ENCODE data around the gene UQCC5.

UQCC5 gene

DNA sequence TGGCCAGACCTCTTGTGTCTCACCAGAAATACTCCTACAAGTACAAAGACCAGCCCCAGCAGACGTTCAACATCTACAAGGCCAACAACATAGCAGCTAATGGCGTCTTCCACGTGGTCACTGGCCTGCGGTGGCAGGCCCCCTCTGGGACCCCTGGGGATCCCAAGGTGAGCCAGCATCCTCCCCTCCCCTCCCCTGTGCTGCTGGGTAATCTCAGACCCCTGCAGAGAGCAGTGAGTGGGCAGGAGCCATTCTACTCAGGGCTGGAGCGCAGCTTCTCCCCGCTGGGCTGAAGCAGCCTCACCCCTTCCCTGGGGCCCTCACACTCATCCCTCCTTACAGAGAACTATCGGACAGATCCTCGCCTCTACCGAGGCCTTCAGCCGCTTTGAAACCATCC lies 31.4 kb upstream of the UQCC5 start:
- DNase-seq (ENCODE audit: low spot score), result no peak

DNA sequence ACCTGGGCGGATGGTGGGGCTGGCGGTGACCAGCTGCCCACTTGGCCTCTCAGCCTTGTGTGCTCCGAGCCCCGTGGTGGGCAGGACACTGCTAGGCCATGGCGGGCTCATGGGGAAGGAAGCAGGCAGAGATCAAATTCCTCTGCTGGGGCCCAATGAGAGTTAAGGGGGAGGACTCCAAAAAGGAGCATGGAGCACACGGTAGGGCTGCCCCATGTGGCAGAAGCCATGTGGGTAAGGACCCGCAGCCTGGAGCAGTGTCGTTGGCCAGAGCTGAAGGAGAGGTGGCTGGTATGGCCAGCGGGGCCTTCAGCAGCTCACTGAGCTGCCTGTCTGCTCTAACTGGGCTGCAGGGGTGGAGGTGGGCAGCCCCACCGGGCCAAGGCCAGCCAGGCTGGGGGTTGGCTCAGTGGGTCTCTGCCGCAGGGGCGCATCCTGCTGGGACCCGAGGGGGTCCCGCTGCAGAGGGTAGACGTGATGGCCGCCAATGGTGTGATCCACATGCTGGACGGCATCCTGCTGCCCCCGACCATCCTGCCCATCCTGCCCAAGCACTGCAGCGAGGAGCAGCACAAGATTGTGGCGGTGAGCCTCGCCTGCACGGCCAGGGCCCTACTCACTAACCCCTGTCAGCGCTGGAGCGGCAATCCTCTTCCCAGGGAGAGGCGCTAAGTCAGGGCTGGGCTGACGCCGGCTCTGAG lies 30.0 kb upstream of the UQCC5 start:
- no peak for DNase-seq (ENCODE audit: low spot score)

DNA sequence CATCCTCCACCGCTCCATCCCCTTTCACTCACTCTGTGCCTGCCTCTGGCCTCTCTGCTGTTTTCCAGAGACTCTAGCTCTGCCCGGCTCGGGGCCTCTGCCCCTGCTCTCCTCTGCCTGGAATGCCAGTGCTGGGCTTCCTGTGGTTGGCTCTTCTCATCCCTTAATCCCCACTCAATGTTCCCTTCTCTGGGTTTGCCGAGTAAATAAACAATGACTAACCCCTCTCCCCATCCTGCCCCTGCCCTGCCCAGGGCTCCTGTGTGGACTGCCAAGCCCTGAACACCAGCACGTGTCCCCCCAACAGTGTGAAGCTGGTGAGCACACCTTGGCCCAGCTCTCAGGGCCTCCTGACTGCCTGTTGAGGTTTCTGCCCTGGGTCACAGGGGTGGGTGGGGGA lies 29.0 kb upstream of the UQCC5 start:
- DNase-seq (ENCODE audit: low spot score), result no peak

DNA sequence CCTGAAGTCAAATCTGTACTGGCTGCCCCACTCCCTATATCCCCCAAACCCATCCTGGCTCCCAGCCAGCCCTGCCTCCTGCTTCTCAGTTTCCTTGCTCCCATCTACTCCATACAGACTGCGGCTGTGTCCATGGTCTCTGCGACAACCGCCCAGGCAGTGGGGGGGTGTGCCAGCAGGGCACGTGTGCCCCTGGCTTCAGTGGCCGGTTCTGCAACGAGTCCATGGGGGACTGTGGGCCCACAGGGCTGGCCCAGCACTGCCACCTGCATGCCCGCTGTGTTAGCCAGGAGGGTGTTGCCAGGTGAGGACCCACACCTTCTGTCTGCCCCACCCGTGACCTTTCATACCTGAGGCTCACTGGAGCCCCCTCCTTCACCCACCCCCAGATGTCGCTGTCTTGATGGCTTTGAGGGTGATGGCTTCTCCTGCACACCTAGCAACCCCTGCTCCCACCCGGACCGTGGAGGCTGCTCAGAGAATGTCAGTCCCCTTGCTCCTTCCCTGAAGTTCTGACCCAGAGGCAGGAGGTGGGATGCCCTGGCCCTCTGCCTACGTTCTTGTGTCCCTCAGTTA lies 26.6 kb upstream of the UQCC5 start:
- DNase-seq (ENCODE audit: low spot score), result no peak

DNA sequence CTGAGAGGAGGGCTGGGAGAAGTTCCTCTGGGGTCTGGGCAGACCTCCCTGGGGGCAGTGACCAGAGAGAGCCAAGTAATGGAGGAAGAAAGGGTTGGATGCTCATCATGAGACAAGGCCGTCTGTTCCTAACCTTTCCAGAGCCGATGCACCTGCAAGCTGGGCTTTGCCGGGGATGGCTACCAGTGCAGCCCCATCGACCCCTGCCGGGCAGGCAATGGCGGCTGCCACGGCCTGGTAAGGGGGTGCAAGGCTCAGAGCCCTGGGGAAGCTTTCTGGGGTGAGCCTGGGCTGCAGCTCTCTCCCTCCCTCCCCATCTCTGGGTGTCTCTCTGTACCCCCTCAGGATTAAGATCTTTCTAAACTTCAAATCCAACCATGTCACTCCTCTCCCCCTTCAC lies 24.9 kb upstream of the UQCC5 start:
- no peak for DNase-seq (ENCODE audit: low spot score)

DNA sequence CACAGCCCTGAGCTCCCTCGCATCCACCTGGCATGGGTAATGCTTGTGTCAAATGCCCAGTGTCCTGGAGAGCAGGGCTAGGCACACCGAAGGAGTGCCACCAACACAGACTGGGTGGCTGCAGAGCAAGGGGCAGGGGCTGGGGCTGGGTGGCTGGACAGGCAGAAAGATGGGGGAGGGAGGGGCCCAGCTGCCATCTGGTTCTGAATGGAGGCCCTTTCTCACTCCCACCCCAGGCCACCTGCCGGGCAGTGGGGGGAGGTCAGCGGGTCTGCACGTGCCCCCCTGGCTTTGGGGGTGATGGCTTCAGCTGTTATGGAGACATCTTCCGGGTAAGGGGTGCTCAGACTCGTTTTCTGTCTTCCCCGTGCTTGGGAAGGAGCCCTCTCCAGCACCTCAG lies 24.3 kb upstream of the UQCC5 start:
- DNase-seq (ENCODE audit: low spot score), result no peak

DNA sequence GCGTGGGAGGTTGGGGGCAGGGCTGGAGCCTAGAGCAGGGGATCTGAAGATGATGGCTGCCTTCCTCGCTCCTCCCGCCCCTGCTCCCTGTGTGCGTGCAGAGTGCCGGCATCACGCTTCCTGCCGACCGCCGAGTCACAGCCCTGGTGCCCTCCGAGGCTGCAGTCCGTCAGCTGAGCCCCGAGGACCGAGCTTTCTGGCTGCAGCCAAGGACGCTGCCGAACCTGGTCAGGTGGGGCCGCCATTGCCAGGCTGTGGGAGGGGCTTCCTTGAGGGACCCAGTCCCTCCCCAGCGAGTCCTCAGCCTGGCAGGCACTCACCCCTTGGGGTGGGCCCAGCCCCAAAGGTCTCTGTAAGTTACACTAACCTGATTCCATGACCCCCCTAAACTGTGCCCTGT lies 23.7 kb upstream of the UQCC5 start:
- DNase-seq (ENCODE audit: low spot score), result no peak

DNA sequence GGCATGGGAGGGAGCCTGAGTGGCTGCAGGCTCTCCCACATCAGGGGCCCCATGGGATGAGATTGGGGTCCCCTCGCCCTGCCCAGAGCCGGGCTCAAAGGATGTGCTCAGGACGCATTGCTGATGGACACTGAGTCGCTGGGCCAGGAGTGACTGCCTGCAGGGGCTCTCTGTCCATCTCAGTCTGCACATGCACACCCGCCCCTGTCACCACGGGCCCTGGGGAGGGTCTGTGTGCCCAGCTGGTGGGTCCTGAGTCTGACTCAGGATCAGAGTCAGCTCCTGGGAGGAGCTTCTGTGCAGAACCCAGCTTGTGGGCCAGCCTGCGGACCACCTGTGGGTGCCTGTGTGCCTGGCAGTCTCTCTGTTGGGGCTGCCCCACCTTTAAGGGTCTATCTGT lies 23.1 kb upstream of the UQCC5 start:
- DNase-seq (ENCODE audit: low spot score), result no peak

DNA sequence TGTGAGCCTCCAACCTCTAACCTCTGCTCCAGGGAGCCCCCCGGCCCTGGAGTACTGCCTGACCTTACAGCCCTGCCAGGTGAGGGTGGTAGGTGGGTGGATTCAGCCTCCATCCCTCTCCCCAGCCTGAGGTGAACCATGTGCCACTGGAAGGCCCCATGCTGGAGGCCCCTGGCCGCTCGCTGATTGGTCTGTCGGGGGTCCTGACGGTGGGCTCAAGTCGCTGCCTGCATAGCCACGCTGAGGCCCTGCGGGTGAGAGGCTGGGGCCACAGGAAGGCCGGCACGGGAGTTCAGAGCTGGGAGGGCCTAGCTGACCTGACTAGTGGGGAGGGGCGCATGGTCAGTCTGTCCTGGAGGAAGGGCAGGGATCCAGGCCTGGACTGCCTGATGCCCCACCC lies 21.8 kb upstream of the UQCC5 start:
- no peak for DNase-seq (ENCODE audit: low spot score)

DNA sequence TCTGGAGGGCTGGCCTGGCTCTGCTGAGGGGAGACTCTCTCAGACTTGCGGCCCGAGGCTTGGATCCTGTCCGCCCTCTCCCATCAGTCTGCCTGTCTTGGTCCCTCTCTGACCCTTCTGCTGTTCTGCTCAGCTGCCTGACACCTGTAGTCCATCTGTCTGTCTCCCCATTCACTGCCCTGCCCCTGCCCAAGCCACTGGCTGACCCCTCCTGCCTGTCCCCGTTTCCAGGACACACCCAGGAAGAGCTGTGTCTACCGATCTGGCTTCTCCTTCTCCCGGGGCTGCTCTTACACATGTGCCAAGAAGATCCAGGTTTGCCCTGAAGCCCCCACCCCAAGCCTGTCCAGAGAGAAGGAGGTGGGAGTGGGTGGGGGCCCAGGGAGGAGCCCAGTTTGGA lies 21.2 kb upstream of the UQCC5 start:
- no peak for DNase-seq (ENCODE audit: low spot score)

DNA sequence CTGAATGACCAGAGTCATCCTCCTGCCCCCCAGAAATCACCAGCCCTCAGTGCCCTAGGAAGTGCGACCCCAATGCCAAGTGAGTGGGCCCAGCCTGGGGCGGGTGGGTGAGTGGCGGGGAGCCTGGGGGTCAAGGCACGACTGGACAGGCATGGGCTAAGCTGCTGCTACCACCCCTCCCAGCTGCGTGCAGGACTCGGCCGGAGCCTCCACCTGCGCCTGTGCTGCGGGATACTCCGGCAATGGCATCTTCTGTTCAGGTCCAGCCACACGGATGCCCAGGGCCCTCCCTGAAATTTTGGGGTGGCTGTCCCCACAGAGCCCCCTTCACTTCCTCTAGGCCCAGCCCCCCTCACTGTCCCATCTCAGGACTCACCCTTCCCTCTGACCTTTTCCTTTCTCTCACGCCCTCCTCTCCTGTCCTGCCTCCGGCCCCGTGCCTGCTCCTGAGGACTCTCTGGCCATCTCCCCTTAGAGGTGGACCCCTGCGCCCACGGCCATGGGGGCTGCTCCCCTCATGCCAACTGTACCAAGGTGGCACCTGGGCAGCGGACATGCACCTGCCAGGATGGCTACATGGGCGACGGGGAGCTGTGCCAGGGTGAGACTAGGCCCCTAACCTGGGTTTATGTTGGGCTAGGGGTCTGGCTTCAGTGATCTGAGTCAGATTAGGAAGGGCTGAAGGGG lies 19.8 kb upstream of the UQCC5 start:
- no peak for DNase-seq (ENCODE audit: low spot score)

DNA sequence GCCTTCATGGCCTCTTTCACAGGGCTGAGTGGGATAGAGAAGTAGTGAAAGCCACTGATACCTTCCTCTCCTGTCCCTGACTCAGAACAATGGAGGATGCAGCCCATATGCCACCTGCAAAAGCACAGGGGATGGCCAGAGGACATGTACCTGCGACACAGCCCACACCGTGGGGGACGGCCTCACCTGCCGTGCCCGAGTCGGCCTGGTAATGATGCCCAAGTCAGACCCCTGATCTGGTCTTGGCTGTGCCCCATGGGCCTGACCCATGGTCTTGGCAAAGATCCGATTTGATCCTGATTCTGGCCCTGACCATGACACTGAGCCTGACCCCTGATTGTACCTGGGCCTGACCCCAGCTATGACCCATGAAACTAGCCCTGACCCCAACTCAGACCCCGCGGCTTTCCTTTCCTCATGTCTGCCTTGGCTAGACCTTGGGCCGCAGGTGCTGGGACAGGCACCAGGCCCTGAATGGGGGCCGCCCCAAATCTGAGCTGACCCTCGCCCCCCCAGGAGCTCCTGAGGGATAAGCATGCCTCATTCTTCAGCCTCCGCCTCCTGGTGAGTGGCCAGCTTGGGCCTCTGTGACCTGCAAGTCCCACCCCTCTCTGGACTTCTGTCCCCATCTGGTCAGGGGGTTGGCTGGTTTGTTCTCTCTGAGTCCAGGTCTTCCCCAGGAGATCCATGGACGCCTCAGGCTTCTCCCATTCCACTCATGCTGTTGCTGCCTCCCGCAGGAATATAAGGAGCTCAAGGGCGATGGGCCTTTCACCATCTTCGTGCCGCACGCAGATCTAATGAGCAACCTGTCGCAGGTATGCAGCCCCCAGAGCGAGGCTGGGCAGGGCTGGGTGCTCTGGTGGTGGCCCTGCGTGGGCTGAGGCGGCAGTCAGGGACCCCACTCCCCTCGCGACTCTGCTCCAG lies 18.3 kb upstream of the UQCC5 start:
- no peak for DNase-seq (ENCODE audit: low spot score)

DNA sequence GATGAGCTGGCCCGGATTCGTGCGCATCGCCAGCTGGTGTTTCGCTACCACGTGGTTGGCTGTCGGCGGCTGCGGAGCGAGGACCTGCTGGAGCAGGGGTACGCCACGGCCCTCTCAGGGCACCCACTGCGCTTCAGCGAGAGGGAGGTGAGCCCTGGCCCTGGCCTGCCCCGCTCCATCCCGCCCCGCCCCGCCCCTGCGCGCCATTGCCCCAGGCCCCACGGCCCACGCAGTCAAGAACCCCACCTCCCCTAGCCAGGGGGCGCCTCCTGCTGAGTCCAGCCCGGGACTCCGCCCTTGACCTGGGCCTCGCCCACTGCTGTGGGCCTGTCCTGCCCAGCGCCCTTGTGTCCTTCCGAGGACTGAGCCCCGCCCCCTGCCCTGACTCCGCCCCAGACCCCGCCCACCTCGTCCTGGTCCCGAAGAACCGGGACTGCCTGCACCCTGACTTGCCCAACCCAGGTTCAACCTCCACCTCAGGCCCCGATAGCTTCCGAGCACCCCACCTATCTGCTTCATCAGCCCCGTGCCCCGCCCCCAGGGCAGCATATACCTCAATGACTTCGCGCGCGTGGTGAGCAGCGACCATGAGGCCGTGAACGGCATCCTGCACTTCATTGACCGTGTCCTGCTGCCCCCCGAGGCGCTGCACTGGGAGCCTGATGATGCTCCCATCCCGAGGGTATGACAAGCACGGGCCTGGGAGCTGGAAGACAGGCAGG lies 17.5 kb upstream of the UQCC5 start:
- no peak for DNase-seq (ENCODE audit: low spot score)

DNA sequence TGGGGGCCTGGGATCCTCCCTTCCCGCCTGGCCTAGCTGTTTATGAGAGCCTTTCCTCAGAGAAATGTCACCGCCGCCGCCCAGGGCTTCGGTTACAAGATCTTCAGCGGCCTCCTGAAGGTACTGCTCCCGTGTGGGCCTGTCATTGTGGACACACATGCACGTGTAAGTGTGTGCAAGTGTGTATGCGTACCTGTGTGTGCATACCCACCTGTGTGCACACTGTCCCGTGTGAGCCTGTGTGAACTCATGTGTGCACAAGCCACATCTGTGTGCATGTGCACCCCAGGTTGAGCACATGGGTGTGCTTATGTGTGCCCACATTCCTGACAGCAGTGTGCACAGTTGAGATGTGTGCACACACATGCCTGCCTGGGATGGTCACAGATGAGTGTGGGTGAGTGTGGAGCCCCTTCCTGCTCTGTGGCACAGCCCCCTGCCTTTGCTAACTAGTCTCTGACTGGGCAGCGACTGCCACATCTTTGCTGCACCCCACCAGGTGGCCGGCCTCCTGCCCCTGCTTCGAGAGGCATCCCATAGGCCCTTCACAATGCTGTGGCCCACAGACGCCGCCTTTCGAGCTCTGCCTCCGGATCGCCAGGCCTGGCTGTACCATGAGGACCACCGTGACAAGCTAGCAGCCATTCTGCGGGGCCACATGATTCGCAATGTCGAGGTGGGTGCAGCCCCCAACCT lies 16.8 kb upstream of the UQCC5 start:
- DNase-seq (ENCODE audit: low spot score), result no peak

DNA sequence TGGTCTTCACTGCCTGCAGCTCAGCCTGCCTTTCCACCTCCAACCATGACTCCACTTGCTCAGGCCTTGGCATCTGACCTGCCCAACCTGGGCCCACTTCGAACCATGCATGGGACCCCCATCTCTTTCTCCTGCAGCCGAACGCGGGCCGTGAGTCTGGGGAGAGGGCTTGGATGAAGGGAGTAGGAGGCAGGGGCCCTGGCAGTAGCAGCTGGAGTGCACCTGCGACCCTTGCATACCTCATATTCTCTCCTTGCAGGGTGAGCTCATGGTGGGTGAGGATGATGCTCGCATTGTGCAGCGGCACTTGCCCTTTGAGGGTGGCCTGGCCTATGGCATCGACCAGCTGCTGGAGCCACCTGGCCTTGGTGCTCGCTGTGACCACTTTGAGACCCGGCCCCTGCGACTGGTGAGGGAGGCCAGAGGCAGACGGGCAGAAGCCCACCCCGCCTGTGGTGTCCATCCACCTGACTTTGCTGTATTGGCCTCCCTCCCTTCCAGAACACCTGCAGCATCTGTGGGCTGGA lies 16.2 kb upstream of the UQCC5 start:
- no peak for DNase-seq (ENCODE audit: low spot score)

DNA sequence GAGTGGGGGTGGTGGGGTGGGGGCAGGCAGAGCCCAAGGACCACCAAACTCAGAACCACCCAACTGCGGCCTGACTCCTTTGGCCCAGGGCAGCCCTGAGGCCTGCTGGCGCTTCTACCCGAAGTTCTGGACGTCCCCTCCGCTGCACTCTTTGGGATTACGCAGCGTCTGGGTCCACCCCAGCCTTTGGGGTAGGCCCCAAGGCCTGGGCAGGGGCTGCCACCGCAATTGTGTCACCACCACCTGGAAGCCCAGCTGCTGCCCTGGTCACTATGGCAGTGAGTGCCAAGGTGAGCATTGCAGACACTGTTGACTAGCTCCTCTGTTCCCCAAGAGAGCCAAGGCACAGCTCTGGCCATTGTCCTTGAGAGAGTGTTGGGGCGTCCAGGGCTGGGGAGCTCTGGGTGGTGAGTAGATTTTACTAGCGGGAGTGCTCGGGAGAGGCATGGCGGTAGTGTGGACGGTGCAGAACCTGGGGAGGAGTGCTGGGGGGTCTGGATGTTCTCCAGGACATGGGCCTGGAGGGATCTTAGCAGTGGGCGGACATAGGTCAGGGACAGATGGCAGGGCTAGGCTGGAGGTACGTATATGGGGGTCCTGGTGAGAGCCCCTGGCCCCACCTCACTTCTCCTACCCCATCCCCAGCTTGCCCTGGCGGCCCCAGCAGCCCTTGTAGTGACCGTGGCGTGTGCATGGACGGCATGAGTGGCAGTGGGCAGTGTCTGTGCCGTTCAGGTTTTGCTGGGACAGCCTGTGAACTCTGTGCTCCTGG lies 15.5 kb upstream of the UQCC5 start:
- DNase-seq (ENCODE audit: low spot score), result no peak

DNA sequence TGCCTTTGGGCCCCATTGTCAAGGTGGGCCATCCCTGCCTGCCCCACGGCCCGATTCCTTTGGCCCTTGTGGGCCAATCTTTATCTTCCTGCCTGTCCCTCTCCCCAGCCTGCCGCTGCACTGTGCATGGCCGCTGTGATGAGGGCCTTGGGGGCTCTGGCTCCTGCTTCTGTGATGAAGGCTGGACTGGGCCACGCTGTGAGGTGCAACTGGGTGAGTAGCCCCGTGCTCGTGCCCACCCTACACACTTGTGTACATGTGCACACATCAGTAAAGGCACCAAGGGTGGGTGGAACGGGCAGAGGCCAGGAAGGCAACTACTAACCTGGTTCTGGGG lies 14.9 kb upstream of the UQCC5 start:
- DNase-seq (ENCODE audit: low spot score), result no peak

DNA sequence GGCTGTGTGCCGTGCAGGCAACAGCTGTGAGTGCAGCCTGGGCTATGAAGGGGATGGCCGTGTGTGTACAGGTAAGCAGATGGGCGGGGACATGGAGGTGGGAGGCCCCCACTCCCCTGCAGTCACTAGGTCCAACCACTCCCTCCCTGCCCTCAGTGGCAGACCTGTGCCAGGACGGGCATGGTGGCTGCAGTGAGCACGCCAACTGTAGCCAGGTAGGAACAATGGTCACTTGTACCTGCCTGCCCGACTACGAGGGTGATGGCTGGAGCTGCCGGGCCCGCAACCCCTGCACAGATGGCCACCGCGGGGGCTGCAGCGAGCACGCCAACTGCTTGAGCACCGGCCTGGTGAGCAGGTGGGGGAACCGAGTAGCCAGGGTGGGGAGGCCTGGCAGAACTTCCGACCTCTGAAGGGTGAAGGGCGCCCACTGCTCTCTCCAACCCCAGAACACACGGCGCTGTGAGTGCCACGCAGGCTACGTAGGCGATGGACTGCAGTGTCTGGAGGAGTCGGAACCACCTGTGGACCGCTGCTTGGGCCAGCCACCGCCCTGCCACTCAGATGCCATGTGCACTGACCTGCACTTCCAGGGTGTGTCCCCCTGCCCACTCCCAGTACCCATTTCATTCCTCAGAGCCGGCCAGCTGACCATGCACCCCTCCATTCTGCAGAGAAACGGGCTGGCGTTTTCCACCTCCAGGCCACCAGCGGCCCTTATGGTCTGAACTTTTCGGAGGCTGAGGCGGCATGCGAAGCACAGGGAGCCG lies 14.3 kb upstream of the UQCC5 start:
- DNase-seq (ENCODE audit: low spot score), result no peak

DNA sequence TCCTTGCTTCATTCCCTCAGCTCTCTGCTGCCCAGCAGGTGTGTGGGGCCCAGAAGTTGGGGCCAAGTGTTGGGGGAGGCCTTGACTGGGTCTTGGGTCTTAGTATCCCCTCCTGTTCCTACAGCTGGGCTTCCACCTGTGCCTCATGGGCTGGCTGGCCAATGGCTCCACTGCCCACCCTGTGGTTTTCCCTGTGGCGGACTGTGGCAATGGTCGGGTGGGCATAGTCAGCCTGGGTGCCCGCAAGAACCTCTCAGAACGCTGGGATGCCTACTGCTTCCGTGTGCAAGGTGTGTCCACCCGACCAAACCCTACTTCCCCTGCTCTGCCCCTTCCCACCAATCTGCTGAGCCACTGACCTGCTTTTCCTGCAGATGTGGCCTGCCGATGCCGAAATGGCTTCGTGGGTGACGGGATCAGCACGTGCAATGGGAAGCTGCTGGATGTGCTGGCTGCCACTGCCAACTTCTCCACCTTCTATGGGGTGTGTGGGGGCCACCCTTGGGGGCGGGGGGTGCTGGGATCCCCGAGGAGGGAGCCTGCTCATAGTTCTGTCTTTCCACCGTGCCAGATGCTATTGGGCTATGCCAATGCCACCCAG lies 13.7 kb upstream of the UQCC5 start:
- DNase-seq (ENCODE audit: low spot score), result no peak
